ENCODE data around the gene PARN.
"Not testable (repeated sequence)": the region's sequence is repeated elsewhere in the genome, so short reads cannot be mapped to it uniquely, and the experiment has no call there.

Gene PARN

DNA sequence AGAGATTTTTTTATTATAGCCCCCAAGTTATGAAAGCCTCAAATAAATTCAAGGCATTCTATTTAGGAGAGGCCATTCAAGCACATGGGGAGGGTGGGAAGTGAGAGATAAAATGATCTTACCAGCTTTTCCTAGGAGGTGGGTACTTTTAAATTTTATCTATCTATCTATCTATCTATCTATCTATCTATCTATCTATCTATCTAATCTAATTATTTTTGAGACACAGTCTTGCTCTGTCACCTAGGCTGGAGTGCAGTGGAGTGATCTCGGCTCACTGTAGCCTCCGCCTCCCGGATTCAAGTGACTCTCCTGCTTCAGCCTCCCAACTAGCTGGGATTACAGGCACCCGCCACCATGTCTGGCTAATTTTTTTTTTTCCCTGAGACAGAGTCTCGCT, 182.3 kb downstream of the PARN start:
- no peak overlapping the region for H3K4me3 ChIP-seq (ENCODE audit: low read length)
- H4K8ac ChIP-seq (ENCODE audit: low read depth, low read length), result no peak overlapping the region
- H3K4ac ChIP-seq (ENCODE audit: low read depth, low read length), result no peak overlapping the region
- no peak overlapping the region for H4K5ac ChIP-seq (ENCODE audit: low read length)
- no peaks in the 10 kb centered on the region for H3K79me1 ChIP-seq (ENCODE audit: low read length)
- no peak overlapping the region for H3K4me2 ChIP-seq (ENCODE audit: low read length)
- H3K56ac ChIP-seq (ENCODE audit: low read length), result no peak overlapping the region
- H3K36me3 ChIP-seq (ENCODE audit: control insufficient read depth, insufficient read depth, low read length), result no peaks in the 10 kb centered on the region
- no peak overlapping the region for H2BK5ac ChIP-seq (ENCODE audit: low read length)
- no peak overlapping the region for H2BK120ac ChIP-seq (ENCODE audit: low read depth, low read length)
- no peaks in the 10 kb centered on the region for H3K27me3 ChIP-seq (ENCODE audit: insufficient read depth, low read length, poor library complexity)
- no peak overlapping the region for H3K18ac ChIP-seq (ENCODE audit: low read length)
- H2AK5ac ChIP-seq (ENCODE audit: low read length), result no peak overlapping the region
- no peak overlapping the region for H2BK15ac ChIP-seq (replicated peaks; ENCODE audit: low read depth)
- no peak overlapping the region for H3K9ac ChIP-seq (ENCODE audit: low read length)
- H3K4me1 ChIP-seq (ENCODE audit: control insufficient read depth, low read depth, low read length), result no peaks in the 10 kb centered on the region
- H3K79me2 ChIP-seq (ENCODE audit: control insufficient read depth, insufficient read depth, low read length), result no peaks in the 10 kb centered on the region
- H3K23ac ChIP-seq (ENCODE audit: low read length), result no peak overlapping the region
- H3K27ac ChIP-seq (ENCODE audit: low read depth, low read length), result no peak overlapping the region
- no peak for DNase-seq
- WGBS (ENCODE audit: extremely low coverage, insufficient coverage, low lambda C conversion rate), result no CpG with 5 or more reads among the region's 5 CpGs

DNA sequence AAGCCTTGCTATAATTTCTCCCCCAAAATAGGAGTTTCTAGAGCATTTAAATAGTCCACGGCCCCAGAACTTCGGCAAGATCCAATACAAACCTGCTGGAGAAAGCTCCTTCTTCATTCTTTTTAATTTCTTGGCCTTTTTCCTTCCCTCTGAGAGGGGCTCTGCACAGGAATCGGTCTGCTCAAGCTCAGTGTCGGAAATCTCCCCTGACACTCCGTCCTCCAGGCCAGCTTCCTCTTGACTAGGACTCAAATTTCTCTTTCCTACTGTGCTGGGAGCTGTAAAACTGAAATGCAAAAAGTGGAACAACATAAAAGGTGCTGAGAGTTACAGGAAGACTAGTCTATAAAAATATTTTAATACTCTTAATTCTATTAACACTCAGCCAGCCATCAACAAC, 183.3 kb downstream of the PARN start:
- WGBS (ENCODE audit: extremely low coverage, insufficient coverage, low lambda C conversion rate), result no CpG with 5 or more reads among the region's 5 CpGs
- no peak overlapping the region for H3K56ac ChIP-seq (ENCODE audit: low read length)
- no peak overlapping the region for H3K18ac ChIP-seq (ENCODE audit: low read length)
- no peak overlapping the region for H3K27ac ChIP-seq (ENCODE audit: low read depth, low read length)
- H3K4me2 ChIP-seq (ENCODE audit: low read length), result no peak overlapping the region
- H4K8ac ChIP-seq (ENCODE audit: low read depth, low read length), result no peak overlapping the region
- no peaks in the 10 kb centered on the region for H3K79me1 ChIP-seq (ENCODE audit: low read length)
- no peak overlapping the region for H3K23ac ChIP-seq (ENCODE audit: low read length)
- H3K27me3 ChIP-seq (ENCODE audit: insufficient read depth, low read length, poor library complexity), result no peaks in the 10 kb centered on the region
- no peaks in the 10 kb centered on the region for H3K4me1 ChIP-seq (ENCODE audit: control insufficient read depth, low read depth, low read length)
- H2BK120ac ChIP-seq (ENCODE audit: low read depth, low read length), result no peak overlapping the region
- no peak overlapping the region for H3K4ac ChIP-seq (ENCODE audit: low read depth, low read length)
- no peak overlapping the region for H3K4me3 ChIP-seq (ENCODE audit: low read length)
- no peak overlapping the region for H2AK5ac ChIP-seq (ENCODE audit: low read length)
- no peak overlapping the region for H4K5ac ChIP-seq (ENCODE audit: low read length)
- no peaks in the 10 kb centered on the region for H3K36me3 ChIP-seq (ENCODE audit: control insufficient read depth, insufficient read depth, low read length)
- no peak for DNase-seq
- no peaks in the 10 kb centered on the region for H3K79me2 ChIP-seq (ENCODE audit: control insufficient read depth, insufficient read depth, low read length)
- no peak overlapping the region for H2BK5ac ChIP-seq (ENCODE audit: low read length)
- H3K9ac ChIP-seq (ENCODE audit: low read length), result no peak overlapping the region
- H2BK15ac ChIP-seq (replicated peaks; ENCODE audit: low read depth), result no peak overlapping the region

DNA sequence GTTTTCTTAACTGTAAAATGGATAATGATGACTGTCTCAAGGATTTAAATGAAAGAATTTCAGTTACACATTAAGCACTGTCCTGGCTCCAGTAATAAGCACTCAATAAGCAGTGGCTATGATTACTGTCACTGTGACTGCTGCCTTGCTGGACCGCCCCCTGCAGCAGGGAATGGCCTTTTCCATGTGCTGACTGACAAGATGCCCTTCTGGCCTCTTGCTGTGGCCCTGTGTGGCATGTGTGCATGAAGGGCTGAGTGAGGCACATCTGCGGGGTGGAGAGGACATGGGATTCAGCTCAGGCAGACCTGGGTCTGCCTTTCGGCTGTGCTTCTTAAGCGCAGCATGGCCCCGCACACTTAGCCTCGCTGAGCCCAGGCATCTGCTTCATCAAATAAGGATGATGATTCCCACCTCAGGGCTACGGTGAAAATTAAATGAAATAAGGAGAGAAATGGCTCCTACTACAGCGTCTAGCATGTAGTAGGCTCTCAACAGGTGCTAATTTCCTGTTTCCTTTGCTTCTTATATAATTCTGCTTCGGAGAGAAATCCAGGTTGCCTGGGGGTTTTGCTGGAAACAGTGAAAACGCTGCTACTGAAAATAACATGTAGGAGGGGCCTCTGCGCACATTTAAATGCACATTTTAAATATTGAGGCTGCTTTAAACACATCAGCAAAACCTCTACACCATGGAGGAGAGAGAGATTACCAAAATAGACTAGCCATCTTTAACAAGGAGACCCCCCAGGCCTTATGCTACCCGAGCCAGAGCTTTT, 183.9 kb downstream of the PARN start:
- no peak overlapping the region for H4K8ac ChIP-seq (ENCODE audit: low read depth, low read length)
- H3K23ac ChIP-seq (ENCODE audit: low read length), result no peak overlapping the region
- H2BK5ac ChIP-seq (ENCODE audit: low read length), result no peak overlapping the region
- no peaks in the 10 kb centered on the region for H3K27me3 ChIP-seq (ENCODE audit: insufficient read depth, low read length, poor library complexity)
- no CpG with 5 or more reads among the region's 12 CpGs for WGBS (ENCODE audit: extremely low coverage, insufficient coverage, low lambda C conversion rate)
- no peak overlapping the region for H3K9ac ChIP-seq (ENCODE audit: low read length)
- no peak overlapping the region for H3K56ac ChIP-seq (ENCODE audit: low read length)
- H3K79me1 ChIP-seq (ENCODE audit: low read length), result no peaks in the 10 kb centered on the region
- H4K5ac ChIP-seq (ENCODE audit: low read length), result no peak overlapping the region
- no peak overlapping the region for H3K4ac ChIP-seq (ENCODE audit: low read depth, low read length)
- H3K18ac ChIP-seq (ENCODE audit: low read length), result no peak overlapping the region
- H2BK120ac ChIP-seq (ENCODE audit: low read depth, low read length), result no peak overlapping the region
- DNase-seq, result peak; percentile 21
- H2BK15ac ChIP-seq (replicated peaks; ENCODE audit: low read depth), result no peak overlapping the region
- no peak overlapping the region for H3K4me3 ChIP-seq (ENCODE audit: low read length)
- no peaks in the 10 kb centered on the region for H3K36me3 ChIP-seq (ENCODE audit: control insufficient read depth, insufficient read depth, low read length)
- no peak overlapping the region for H3K4me2 ChIP-seq (ENCODE audit: low read length)
- no peak overlapping the region for H3K27ac ChIP-seq (ENCODE audit: low read depth, low read length)
- H2AK5ac ChIP-seq (ENCODE audit: low read length), result no peak overlapping the region
- H3K79me2 ChIP-seq (ENCODE audit: control insufficient read depth, insufficient read depth, low read length), result no peaks in the 10 kb centered on the region
- H3K4me1 ChIP-seq (ENCODE audit: control insufficient read depth, low read depth, low read length), result no peaks in the 10 kb centered on the region

DNA sequence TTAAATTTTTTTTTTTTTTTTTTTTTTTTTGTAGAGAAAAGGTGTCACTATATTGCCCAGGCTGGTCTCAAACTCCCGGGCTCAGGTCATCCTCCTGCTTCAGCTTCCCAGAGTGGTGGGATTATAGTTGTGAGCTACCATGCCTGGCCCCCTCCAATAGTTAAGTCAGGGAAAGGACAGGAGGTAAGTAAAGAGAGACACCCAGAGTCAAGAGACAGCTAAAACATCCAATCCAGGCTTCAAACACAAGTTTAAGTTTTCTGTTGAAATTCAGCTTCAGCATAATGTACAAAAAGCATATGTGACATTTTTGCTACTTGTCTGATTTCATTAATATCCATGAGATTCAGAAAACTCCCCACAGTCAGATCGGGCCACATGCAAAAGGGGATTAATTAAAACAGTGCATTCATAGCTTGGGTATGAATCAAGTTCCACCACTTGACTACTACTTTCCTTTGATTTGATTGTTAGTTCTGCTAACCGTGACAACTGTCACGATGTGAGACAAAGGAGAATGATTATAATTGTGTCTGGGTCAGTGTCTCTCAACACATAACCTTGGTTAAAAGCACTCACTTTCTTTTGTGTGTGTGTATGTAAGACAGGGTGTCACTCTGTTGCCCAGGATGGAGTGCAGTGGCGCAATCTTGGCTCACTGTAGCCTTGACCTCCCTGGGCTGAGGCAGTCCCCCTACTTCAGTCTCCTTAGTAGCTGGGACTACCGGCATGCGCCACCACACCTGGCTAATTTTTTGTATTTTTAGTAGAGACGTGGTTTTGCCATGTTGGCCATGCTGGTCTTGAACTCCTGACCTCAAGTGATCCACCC, 184.9 kb downstream of the PARN start:
- no peaks in the 10 kb centered on the region for H3K4me1 ChIP-seq (ENCODE audit: control insufficient read depth, low read depth, low read length)
- no peak overlapping the region for H3K23ac ChIP-seq (ENCODE audit: low read length)
- no CpG with 5 or more reads among the region's 8 CpGs for WGBS (ENCODE audit: extremely low coverage, insufficient coverage, low lambda C conversion rate)

DNA sequence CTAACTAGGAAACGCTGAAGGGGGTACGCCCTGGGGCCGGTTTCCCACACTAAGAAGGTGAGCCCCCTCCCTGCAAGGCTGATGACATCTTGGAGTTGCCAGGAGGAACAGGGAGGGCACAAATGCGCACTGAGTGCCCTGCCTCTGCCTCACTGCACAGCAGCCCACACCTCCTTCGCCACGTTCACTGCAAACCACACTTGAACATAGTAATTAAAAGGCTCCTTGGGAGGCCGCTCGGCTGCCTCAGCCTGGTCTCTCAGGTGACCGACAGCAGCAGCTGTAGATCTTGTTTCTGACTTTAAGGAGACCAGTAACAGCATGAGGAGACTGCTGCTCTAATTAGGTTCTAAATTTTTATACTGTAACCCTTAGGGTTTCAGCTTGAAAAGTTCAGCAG, 188.5 kb downstream of the PARN start:
- not testable (repeated sequence) for H3K4me1 ChIP-seq (ENCODE audit: control insufficient read depth, low read depth, low read length); H3K56ac ChIP-seq (ENCODE audit: low read length); H4K8ac ChIP-seq (ENCODE audit: low read depth, low read length); H3K36me3 ChIP-seq (ENCODE audit: control insufficient read depth, insufficient read depth, low read length); DNase-seq; H3K9ac ChIP-seq (ENCODE audit: low read length); H4K5ac ChIP-seq (ENCODE audit: low read length); H3K79me2 ChIP-seq (ENCODE audit: control insufficient read depth, insufficient read depth, low read length); H3K27me3 ChIP-seq (ENCODE audit: insufficient read depth, low read length, poor library complexity); H2BK15ac ChIP-seq (replicated peaks; ENCODE audit: low read depth); H3K79me1 ChIP-seq (ENCODE audit: low read length); H3K23ac ChIP-seq (ENCODE audit: low read length); H3K27ac ChIP-seq (ENCODE audit: low read depth, low read length); H2AK5ac ChIP-seq (ENCODE audit: low read length); H3K4me3 ChIP-seq (ENCODE audit: low read length); H3K18ac ChIP-seq (ENCODE audit: low read length); H2BK5ac ChIP-seq (ENCODE audit: low read length); H3K4ac ChIP-seq (ENCODE audit: low read depth, low read length); H2BK120ac ChIP-seq (ENCODE audit: low read depth, low read length); H3K4me2 ChIP-seq (ENCODE audit: low read length)
- no CpG with 5 or more reads among the region's 9 CpGs for WGBS (ENCODE audit: extremely low coverage, insufficient coverage, low lambda C conversion rate)

More for the DNA sequence above, 184.9 kb downstream of the PARN start:
- no peak overlapping the region for H2BK120ac ChIP-seq (ENCODE audit: low read depth, low read length)
- H3K27me3 ChIP-seq (ENCODE audit: insufficient read depth, low read length, poor library complexity), result no peaks in the 10 kb centered on the region
- H3K9ac ChIP-seq (ENCODE audit: low read length), result no peak overlapping the region
- H3K27ac ChIP-seq (ENCODE audit: low read depth, low read length), result no peak overlapping the region
- no peak overlapping the region for H4K8ac ChIP-seq (ENCODE audit: low read depth, low read length)
- no peak overlapping the region for H2AK5ac ChIP-seq (ENCODE audit: low read length)
- H3K4ac ChIP-seq (ENCODE audit: low read depth, low read length), result no peak overlapping the region
- no peaks in the 10 kb centered on the region for H3K79me1 ChIP-seq (ENCODE audit: low read length)
- no peak overlapping the region for H2BK5ac ChIP-seq (ENCODE audit: low read length)
- no peak overlapping the region for H3K4me2 ChIP-seq (ENCODE audit: low read length)
- no peaks in the 10 kb centered on the region for H3K36me3 ChIP-seq (ENCODE audit: control insufficient read depth, insufficient read depth, low read length)
- no peak overlapping the region for H3K18ac ChIP-seq (ENCODE audit: low read length)
- H2BK15ac ChIP-seq (replicated peaks; ENCODE audit: low read depth), result no peak overlapping the region
- DNase-seq, result no peak
- no peaks in the 10 kb centered on the region for H3K79me2 ChIP-seq (ENCODE audit: control insufficient read depth, insufficient read depth, low read length)
- H3K56ac ChIP-seq (ENCODE audit: low read length), result no peak overlapping the region
- H3K4me3 ChIP-seq (ENCODE audit: low read length), result no peak overlapping the region
- no peak overlapping the region for H4K5ac ChIP-seq (ENCODE audit: low read length)

Data from mesendoderm (in vitro differentiated cells).